ENCODE data around the gene SSR1. TPM values are rescaled to one million over a fixed set of nuclear protein-coding genes. Genes with fewer than 3 reads are reported as not detected.
"Not testable (repeated sequence)": the region's sequence is repeated elsewhere in the genome, so short reads cannot be mapped to it uniquely, and the experiment has no call there.

Gene SSR1
- 10 to 100 TPM; 23.4 to 47.6 (median 33.2) TPM for polyA plus RNA-seq

- 0% methylated on average over 78 to 83 of the region's 83 CpGs for WGBS, 3 donors
- H3K27ac ChIP-seq (ENCODE audit: low read depth, low read length), result peak within 1 kb of the TSS; percentile 71
Measured at GRCh38 chr6:7312616-7313504, at the start of gene SSR1. Gene SSR1 (minus strand): TSS chr6:7313199. CDS start chr6:7313120, 79 bp downstream.

- not testable (repeated sequence) for H3K27ac ChIP-seq (ENCODE audit: low read depth, low read length)
- WGBS, 3 donors, result 58 to 71% (median 64%) methylated on average over 3 of the region's 3 CpGs
Measured at GRCh38 chr6:7351916-7352315, 38.9 kb upstream of the SSR1 start.

GRCh38 chr6:7350591-7350990 is 37.6 kb upstream of the SSR1 start:
- 66 to 82% (median 70%) methylated on average over 1 of the region's 1 CpG for WGBS, 3 donors
- H3K27ac ChIP-seq (ENCODE audit: low read depth, low read length), result not testable (repeated sequence)

- H3K27ac ChIP-seq (ENCODE audit: low read depth, low read length), result not testable (repeated sequence)
- 41 to 61% (median 53%) methylated on average over 2 of the region's 2 CpGs for WGBS, 3 donors
Measured at GRCh38 chr6:7347551-7347997, 34.6 kb upstream of the SSR1 start.

GRCh38 chr6:7344773-7345450 is 31.9 kb upstream of the SSR1 start:
- not testable (repeated sequence) for H3K27ac ChIP-seq (ENCODE audit: low read depth, low read length)
- WGBS, 3 donors, result 80 to 90% (median 85%) methylated on average over 10 of the region's 10 CpGs

- no peak overlapping the region for H3K27ac ChIP-seq (ENCODE audit: low read depth, low read length)
- 87 to 90% (median 88%) methylated on average over 21 to 29 of the region's 29 CpGs for WGBS, 3 donors
Measured at GRCh38 chr6:7343546-7344475, 30.8 kb upstream of the SSR1 start.

- no peak overlapping the region for H3K27ac ChIP-seq (ENCODE audit: low read depth, low read length)
- WGBS, 3 donors, result 83 to 87% (median 85%) methylated on average over 9 of the region's 9 CpGs
Measured at GRCh38 chr6:7341989-7342742, 29.2 kb upstream of the SSR1 start.

GRCh38 chr6:7341271-7341670 is 28.3 kb upstream of the SSR1 start:
- 94 to 95% (median 94%) methylated on average over 3 of the region's 3 CpGs for WGBS, 3 donors
- no peak overlapping the region for H3K27ac ChIP-seq (ENCODE audit: low read depth, low read length)

- H3K27ac ChIP-seq (ENCODE audit: low read depth, low read length), result not testable (repeated sequence)
- WGBS, 3 donors, result 73 to 79% (median 76%) methylated on average over 14 of the region's 14 CpGs
Measured at GRCh38 chr6:7339007-7339732, 26.2 kb upstream of the SSR1 start.

- 62 to 85% (median 63%) methylated on average over 2 of the region's 2 CpGs for WGBS, 3 donors
- H3K27ac ChIP-seq (ENCODE audit: low read depth, low read length), result no peak overlapping the region
Measured at GRCh38 chr6:7338031-7338430, 25.0 kb upstream of the SSR1 start.

GRCh38 chr6:7335519-7335918 is 22.5 kb upstream of the SSR1 start:
- 83 to 89% (median 86%) methylated on average over 3 of the region's 3 CpGs for WGBS, 3 donors
- no peak overlapping the region for H3K27ac ChIP-seq (ENCODE audit: low read depth, low read length)

GRCh38 chr6:7334685-7335084 is 21.7 kb upstream of the SSR1 start:
- 80 to 91% (median 89%) methylated on average over 3 of the region's 3 CpGs for WGBS, 3 donors
- no peak overlapping the region for H3K27ac ChIP-seq (ENCODE audit: low read depth, low read length)

GRCh38 chr6:7332090-7332745 is 19.2 kb upstream of the SSR1 start:
- H3K27ac ChIP-seq (ENCODE audit: low read depth, low read length), result no peak overlapping the region
- WGBS, 3 donors, result 72 to 83% (median 78%) methylated on average over 8 of the region's 8 CpGs

GRCh38 chr6:7331452-7331851 is 18.5 kb upstream of the SSR1 start:
- 90 to 96% (median 93%) methylated on average over 7 of the region's 7 CpGs for WGBS, 3 donors
- H3K27ac ChIP-seq (ENCODE audit: low read depth, low read length), result no peak overlapping the region

- 31 to 47% (median 45%) methylated on average over 2 of the region's 2 CpGs for WGBS, 3 donors
Measured at GRCh38 chr6:7328243-7328642, 15.2 kb upstream of the SSR1 start.

GRCh38 chr6:7325750-7326149 is 12.8 kb upstream of the SSR1 start:
- WGBS, 3 donors, result 79 to 87% (median 82%) methylated on average over 3 of the region's 3 CpGs
- H3K27ac ChIP-seq (ENCODE audit: low read depth, low read length), result no peak overlapping the region

More at GRCh38 chr6:7328243-7328642, 15.2 kb upstream of the SSR1 start:
- no peak overlapping the region for H3K27ac ChIP-seq (ENCODE audit: low read depth, low read length)

GRCh38 chr6:7324520-7324919 is 11.5 kb upstream of the SSR1 start:
- H3K27ac ChIP-seq (ENCODE audit: low read depth, low read length), result no peak overlapping the region
- 48 to 72% (median 66%) methylated on average over 7 of the region's 7 CpGs for WGBS, 3 donors

Measured in adipose tissue (tissue), 3 donors.